HG03064 (cell line): ENCODE data around the gene SPATS2.

Experiments
- ATAC-seq: cut with Tn5 transposase; IDR thresholded peaks from one replicate; pipeline ENCODE4 v1.9.1; 2021; ENCODE audit warnings: low read depth; ENCODE audit not compliant: unreplicated experiment

SPATS2 gene

DNA sequence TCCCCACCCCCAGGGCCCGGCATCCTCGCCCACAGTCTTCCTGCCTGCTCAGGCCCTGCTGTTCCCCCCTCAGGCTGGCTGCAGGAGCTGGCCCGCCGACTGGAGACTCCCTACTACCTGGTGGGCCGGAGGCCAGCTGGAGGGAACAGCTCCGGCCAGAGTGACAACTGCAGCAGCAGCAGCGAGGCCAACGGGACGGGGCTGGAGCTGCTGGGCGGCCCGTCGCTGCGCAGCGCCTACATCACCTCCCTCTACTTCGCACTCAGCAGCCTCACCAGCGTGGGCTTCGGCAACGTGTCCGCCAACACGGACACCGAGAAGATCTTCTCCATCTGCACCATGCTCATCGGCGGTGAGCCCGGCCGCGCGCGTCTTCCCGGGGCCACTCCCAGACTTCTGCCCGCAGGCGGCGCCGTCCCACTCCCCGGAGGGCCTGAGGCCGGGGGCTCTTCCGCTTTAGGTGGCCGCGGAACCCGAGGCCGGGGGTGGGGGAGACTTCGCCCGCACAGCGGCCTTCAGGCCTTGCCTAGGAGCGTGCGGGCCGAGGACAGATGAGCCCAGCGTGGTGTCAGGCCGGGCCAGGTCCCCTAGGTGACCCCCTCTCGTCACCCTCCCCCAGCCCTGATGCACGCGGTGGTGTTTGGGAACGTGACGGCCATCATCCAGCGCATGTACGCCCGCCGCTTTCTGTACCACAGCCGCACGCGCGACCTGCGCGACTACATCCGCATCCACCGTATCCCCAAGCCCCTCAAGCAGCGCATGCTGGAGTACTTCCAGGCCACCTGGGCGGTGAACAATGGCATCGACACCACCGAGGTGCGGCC lies 181.8 kb downstream of the SPATS2 start:
- ATAC-seq: no peak

- no peak for ATAC-seq
Observed at GRCh38 chr12:49549735-49550692, 182.8 kb downstream of the SPATS2 start.

- no peak for ATAC-seq
Observed at GRCh38 chr12:49550693-49551252, 183.5 kb downstream of the SPATS2 start.

GRCh38 chr12:49552014-49552413 lies 184.8 kb downstream of the SPATS2 start:
- ATAC-seq: no peak

DNA sequence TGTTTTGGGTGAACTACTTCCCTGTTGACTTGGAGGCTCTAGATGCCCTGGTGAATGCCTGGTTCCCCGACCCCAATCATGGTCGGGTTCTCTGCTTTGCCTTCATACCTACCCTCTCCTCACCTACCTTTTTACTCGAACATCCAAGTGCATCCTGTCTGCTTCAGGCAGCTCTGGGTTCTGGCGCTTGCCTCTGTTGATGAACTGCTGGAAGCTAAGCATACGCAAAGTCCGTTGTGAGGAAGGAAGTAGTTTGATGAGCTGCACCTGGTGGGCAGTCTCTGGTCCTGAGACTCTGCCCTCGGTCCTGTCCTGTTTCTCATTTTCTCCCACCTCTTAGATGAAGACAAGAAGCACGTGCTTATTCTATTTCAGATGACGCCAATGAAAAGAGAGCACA lies 185.2 kb downstream of the SPATS2 start:
- ATAC-seq: no peak

GRCh38 chr12:49552899-49553298 lies 185.6 kb downstream of the SPATS2 start:
- no peak for ATAC-seq

- ATAC-seq: no peak
Observed at GRCh38 chr12:49553512-49554088, 186.3 kb downstream of the SPATS2 start.

GRCh38 chr12:49554266-49554665 lies 187.0 kb downstream of the SPATS2 start:
- no peak for ATAC-seq

DNA sequence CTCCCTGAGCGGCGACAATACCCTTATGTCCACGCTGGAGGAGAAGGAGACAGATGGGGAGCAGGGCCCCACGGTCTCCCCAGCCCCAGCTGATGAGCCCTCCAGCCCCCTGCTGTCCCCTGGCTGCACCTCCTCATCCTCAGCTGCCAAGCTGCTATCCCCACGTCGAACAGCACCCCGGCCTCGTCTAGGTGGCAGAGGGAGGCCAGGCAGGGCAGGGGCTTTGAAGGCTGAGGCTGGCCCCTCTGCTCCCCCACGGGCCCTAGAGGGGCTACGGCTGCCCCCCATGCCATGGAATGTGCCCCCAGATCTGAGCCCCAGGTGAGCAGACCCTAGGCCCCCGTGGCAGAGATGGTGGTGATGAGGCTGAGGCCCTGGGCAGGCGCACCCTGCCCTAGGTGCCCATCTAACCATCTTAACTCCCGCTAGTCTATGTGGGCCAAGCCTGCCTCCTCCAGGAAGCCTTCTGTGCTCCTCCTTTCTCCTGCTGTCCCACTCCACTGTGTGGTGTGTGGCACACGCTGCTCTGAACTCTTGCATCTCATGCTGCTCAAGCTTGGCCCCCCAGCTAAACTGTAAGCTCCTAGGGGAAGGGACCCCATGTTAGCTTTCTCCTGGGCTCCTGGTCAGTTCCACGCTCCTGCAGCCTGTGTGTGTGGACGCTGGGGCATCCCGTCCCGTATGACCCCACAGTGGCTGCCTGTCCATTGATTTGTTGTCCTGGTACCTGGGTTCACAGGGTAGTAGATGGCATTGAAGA lies 188.5 kb downstream of the SPATS2 start:
- no peak for ATAC-seq

GRCh38 chr12:49556391-49557186 lies 189.3 kb downstream of the SPATS2 start:
- ATAC-seq: no peak

- ATAC-seq: no peak
Observed at GRCh38 chr12:49557187-49557916, 190.1 kb downstream of the SPATS2 start.

GRCh38 chr12:49557917-49558215 lies 190.6 kb downstream of the SPATS2 start:
- ATAC-seq: no peak

DNA sequence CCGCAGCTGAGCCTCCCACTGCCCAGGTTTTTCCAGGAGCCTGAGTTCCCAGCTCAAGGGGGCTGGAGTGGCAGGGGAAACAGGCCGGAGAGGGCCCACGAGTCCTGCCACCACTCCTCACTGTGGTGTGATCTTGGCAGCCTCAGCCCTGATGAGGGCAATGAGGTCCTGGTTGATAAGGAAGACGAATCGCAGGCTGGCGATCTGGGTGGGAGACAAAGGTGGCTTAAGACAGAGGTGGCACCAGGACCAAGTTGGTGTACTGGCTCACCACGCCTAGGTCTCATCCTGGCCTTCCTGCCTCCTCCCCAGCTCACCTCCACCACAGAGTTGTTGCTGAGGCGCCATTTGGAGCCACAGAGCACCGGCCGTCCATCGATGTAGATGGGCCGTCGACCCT lies 191.3 kb downstream of the SPATS2 start:
- no peak for ATAC-seq

- no peak for ATAC-seq
Observed at GRCh38 chr12:49559011-49559675, 191.9 kb downstream of the SPATS2 start.

GRCh38 chr12:49560695-49561094 lies 193.4 kb downstream of the SPATS2 start:
- no peak for ATAC-seq

- no peak for ATAC-seq
Observed at GRCh38 chr12:49562233-49562632, 195.0 kb downstream of the SPATS2 start.

DNA sequence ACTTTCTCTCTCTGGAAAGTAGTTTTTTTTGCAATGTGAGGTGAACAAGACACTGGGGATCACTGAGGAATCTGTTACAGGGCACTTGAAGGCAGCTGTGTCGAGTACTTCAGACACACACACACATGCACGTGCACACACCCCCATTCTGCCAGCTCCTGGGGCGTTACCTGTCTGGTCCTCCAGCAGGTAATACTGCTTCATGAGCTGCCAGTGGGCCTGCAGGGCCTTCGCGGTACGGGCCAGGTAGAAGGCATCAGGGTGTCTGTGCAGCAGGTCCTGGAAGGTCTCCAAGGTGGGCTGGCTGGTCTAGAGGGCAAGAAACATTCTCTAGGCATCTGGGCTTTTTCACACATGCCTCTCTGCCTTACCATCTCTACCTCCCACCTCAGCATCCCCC lies 195.6 kb downstream of the SPATS2 start:
- no peak for ATAC-seq

GRCh38 chr12:49563951-49564685 lies 196.9 kb downstream of the SPATS2 start:
- ATAC-seq: no peak
